K562 (cell line): ENCODE measurements around the gene SPTLC3.

Experiments used
- E2F1 ChIP-seq: sonication (generic); formaldehyde crosslinking; IDR thresholded peaks from 2 replicates; pipeline ENCODE4 v1.8.1; 2023; ENCODE audit warnings: mild to moderate bottlenecking, missing genetic modification reagents, moderate library complexity
- GABPA ChIP-seq: fragments of 200-800 bp; sonication (Bioruptor generic); conservative IDR thresholded peaks from 2 replicates; pipeline ENCODE4 v1.6.1; 2016; ENCODE audit warnings: low read depth, missing genetic modification characterization, missing compliant biosample characterization
- JUND ChIP-seq, 2 experiments: IDR thresholded peaks; 2 replicates in 1 of 2; 3 replicates in 1 of 2; pipeline ENCODE4 v1.6.1; 2011; ENCODE audit warnings: borderline replicate concordance in 2 of 2, low read depth in 2 of 2, low read length in 2 of 2, improper control_type of control experiment in 1 of 2, missing biosample characterization in 1 of 2, missing genetic modification characterization in 1 of 2, missing genetic modification reagents in 1 of 2
- KDM5B ChIP-seq: fragments of 200-600 bp; sonication (generic); IDR thresholded peaks from 2 replicates; pipeline ENCODE4 v1.6.1; 2012; ENCODE audit warnings: low read depth, mild to moderate bottlenecking, moderate library complexity, low read length, control low read depth, inconsistent platforms; ENCODE audit not compliant: insufficient replicate concordance
- MAZ ChIP-seq, 2 experiments: fragments of 450-650 bp in 1 of 2; sonication (generic) in 1 of 2; formaldehyde crosslinking; IDR thresholded peaks in 1 of 2; conservative IDR thresholded peaks in 1 of 2; 2 replicates each; pipeline versions ENCODE4 v1.4.0 to v1.5.0; 2020; ENCODE audit warnings: mild to moderate bottlenecking in 1 of 2, missing genetic modification reagents in 1 of 2
- MXI1 ChIP-seq: IDR thresholded peaks from 2 replicates; pipeline ENCODE4 v1.6.1; 2011; ENCODE audit warnings: low read depth, mild to moderate bottlenecking, improper control_type of control experiment, low read length
- POLR2AphosphoS5 ChIP-seq: IDR thresholded peaks from 2 replicates; pipeline ENCODE4 v1.6.1; 2011; ENCODE audit warnings: mild to moderate bottlenecking, low read depth, low read length, moderate library complexity; ENCODE audit not compliant: control insufficient read depth, insufficient read depth
- RB1 ChIP-seq: fragments of 450-650 bp; IDR thresholded peaks from 2 replicates; pipeline ENCODE4 v1.6.1; 2017; ENCODE audit warnings: low read depth, mild to moderate bottlenecking
- SNIP1 ChIP-seq: fragments of 450-650 bp; IDR thresholded peaks from 2 replicates; pipeline ENCODE4 v1.7.1; 2017; ENCODE audit warnings: low read depth, mild to moderate bottlenecking
- SREBF2 ChIP-seq: sonication (generic); formaldehyde crosslinking; IDR thresholded peaks from 2 replicates; pipeline ENCODE4 v1.4.0; 2020; ENCODE audit warnings: mild to moderate bottlenecking, missing genetic modification reagents
- ZNF445 ChIP-seq: fragments of 250-450 bp; sonication (Bioruptor Pico); IDR thresholded peaks from 2 replicates; pipeline ENCODE4 v1.4.0; 2020; ENCODE audit warnings: low read depth, mild to moderate bottlenecking, moderate library complexity
- TF ChIP-seq, protein P1 (sequence below): sonication (generic); formaldehyde crosslinking; IDR thresholded peaks from 2 replicates; pipeline ENCODE4 v1.8.1; 2023; ENCODE audit warnings: mild to moderate bottlenecking, missing genetic modification reagents
- TF ChIP-seq, protein P2 (sequence below): IDR thresholded peaks from 2 replicates; pipeline ENCODE4 v1.6.1; 2016; ENCODE audit warnings: missing genetic modification characterization, missing compliant biosample characterization
- TF ChIP-seq, protein P3 (sequence below): fragments of 250-450 bp; sonication (Bioruptor Pico); IDR thresholded peaks from 2 replicates; pipeline ENCODE4 v1.8.0; 2021; ENCODE audit warnings: moderate library complexity, mild to moderate bottlenecking, inconsistent platforms

DNA sequence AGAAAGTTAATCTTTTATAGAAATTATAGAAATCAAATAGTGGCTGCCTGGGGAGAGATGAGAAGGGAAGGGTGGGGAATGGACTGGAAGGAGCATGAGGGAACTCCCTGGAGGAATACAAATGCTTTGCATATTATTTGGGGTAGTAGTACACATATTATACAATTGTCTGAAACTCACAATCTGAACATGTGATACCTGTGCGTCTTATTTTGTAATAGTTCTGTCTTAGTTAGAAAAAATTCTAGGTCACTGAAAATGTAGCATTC, 30.7 kb upstream of the SPTLC3 start:
- TF ChIP-seq SREBF2 (CRISPR knock-in tag): no peak
- no peak for TF ChIP-seq ZNF445 (CRISPR knock-in tag)
- TF ChIP-seq, protein P1, sequence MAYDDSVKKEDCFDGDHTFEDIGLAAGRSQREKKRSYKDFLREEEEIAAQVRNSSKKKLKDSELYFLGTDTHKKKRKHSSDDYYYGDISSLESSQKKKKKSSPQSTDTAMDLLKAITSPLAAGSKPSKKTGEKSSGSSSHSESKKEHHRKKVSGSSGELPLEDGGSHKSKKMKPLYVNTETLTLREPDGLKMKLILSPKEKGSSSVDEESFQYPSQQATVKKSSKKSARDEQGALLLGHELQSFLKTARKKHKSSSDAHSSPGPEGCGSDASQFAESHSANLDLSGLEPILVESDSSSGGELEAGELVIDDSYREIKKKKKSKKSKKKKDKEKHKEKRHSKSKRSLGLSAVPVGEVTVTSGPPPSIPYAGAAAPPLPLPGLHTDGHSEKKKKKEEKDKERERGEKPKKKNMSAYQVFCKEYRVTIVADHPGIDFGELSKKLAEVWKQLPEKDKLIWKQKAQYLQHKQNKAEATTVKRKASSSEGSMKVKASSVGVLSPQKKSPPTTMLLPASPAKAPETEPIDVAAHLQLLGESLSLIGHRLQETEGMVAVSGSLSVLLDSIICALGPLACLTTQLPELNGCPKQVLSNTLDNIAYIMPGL (CRISPR knock-in tag): no peak
- TF ChIP-seq, protein P2, sequence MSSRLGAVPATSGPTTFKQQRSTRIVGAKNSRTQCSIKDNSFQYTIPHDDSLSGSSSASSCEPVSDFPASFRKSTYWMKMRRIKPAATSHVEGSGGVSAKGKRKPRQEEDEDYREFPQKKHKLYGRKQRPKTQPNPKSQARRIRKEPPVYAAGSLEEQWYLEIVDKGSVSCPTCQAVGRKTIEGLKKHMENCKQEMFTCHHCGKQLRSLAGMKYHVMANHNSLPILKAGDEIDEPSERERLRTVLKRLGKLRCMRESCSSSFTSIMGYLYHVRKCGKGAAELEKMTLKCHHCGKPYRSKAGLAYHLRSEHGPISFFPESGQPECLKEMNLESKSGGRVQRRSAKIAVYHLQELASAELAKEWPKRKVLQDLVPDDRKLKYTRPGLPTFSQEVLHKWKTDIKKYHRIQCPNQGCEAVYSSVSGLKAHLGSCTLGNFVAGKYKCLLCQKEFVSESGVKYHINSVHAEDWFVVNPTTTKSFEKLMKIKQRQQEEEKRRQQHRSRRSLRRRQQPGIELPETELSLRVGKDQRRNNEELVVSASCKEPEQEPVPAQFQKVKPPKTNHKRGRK: no peak
- TF ChIP-seq MAZ (CRISPR knock-in tag; conservative IDR thresholded peaks at IDR 0.05 in 1 of 2, IDR thresholded peaks at IDR 0.05 in 1 of 2): no peak
- TF ChIP-seq JUND (IDR thresholded peaks at IDR 0.05; ENCODE audit: borderline replicate concordance, low read depth, low read length): no peak
- TF ChIP-seq JUND (tag; IDR thresholded peaks at IDR 0.05; ENCODE audit: borderline replicate concordance, low read depth, low read length): no peak
- TF ChIP-seq MXI1: no peak
- no peak for TF ChIP-seq KDM5B
- TF ChIP-seq E2F1 (CRISPR knock-in tag): no peak
- no peak for TF ChIP-seq SNIP1
- TF ChIP-seq, protein P3, sequence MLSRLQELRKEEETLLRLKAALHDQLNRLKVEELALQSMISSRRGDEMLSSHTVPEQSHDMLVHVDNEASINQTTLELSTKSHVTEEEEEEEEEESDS: no peak
- no peak for TF ChIP-seq POLR2AphosphoS5
- no peak for TF ChIP-seq GABPA (tag)
- TF ChIP-seq RB1: no peak
